BJ (cell line): ENCODE results near the gene MTCL3.

Experiments used
- CTCF ChIA-PET: fragments of 350-600 bp; formaldehyde crosslinking; extraction: SDS; loops from one replicate; lab custom pipeline; 2021; ENCODE audit warnings: antibody characterized with exemption, inconsistent platforms; lab: Yijun Ruan, JAX
- POLR2A ChIA-PET: fragments of 300-600 bp; sonication (Branson Sonifier 250); formaldehyde crosslinking; extraction: SDS; loops from one replicate; lab custom pipeline; 2021; ENCODE audit warnings: antibody characterized with exemption; lab: Charles Lee
- DNase-seq: peaks from one replicate; pipeline ENCODE4 v3.0.0-alpha.2; 2011; ENCODE audit warnings: low read depth
- H3K27me3 ChIP-seq: 2 replicates; pipeline ENCODE4 v1.6.0; 2011; ENCODE audit warnings: low read length; ENCODE audit not compliant: control insufficient read depth, insufficient read depth
- H3K36me3 ChIP-seq: 2 replicates; pipeline ENCODE4 v1.5.1; 2011; ENCODE audit warnings: low read length; ENCODE audit not compliant: control insufficient read depth, insufficient read depth
- H3K4me3 ChIP-seq: 2 replicates; pipeline ENCODE4 v1.5.1; 2011; ENCODE audit warnings: low read depth, mild to moderate bottlenecking, control low read depth, low read length
- CTCF ChIP-seq: IDR thresholded peaks from 2 replicates; pipeline ENCODE4 v1.5.1; 2011; ENCODE audit warnings: low read depth, mild to moderate bottlenecking, control low read depth, inconsistent platforms, low read length, moderate library complexity; ENCODE audit not compliant: insufficient read depth

MTCL3 gene

GRCh38 chr6:127515794-127516661 is 3.1 kb downstream of the MTCL3 start:
- peak overlapping the region; percentile 72 for H3K4me3 ChIP-seq
- CTCF ChIA-PET = interaction anchor here (0.8 to 3.1 kb wide), 23 partner anchors 10 to 220 kb away, joined by 3 to 21 read pairs (median 5); no protein-coding TSS in a partner anchor
- H3K36me3 ChIP-seq = no peaks in the 10 kb centered on the region
- 0 out of 2 replicates have a peak, but pooled peaks cover 3% of the 10 kb centered on the region for H3K27me3 ChIP-seq
- no peak for TF ChIP-seq CTCF
- DNase-seq = peak; percentile 15
- POLR2A ChIA-PET = no interaction called here

- POLR2A ChIA-PET = interaction anchor here (0.6 kb wide), 1 partner anchor 83 kb away, joined by 3 read pairs; no protein-coding TSS in a partner anchor
Observed at GRCh38 chr6:127515234-127515793, 3.8 kb downstream of the MTCL3 start.

DNA sequence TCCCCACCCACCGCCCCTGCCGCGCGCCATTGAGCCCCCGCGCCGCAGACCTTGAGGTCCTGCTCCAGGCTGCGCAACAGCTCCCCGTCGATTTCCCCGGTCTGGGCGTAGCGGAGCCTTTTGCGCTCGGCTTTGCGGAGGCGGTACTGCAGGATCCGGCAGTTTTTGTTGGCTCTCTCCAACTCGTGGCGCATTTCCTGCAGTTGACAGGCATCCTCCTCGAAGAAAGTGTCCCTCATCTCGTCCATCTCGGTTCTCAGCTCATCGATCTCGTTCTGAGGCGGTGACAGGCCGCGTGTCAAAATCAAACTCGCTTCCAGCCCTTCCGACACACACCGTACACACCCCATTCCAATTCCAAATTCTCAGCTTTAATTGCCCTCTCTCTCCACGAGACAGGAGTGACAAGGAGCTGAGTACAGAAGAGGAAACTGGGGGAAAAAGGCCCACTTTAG is 4.3 kb downstream of the MTCL3 start:
- DNase-seq = no peak
- Histone ChIP-seq H3K27me3 (0 out of 2 replicates have a peak, but pooled peaks cover 3% of the 10 kb centered on the region), H3K36me3 (no peaks in the 10 kb centered on the region), H3K4me3 (peak overlapping the region; percentile 72)
- no peak for TF ChIP-seq CTCF
- CTCF ChIA-PET = interaction anchor here (0.8 to 3.1 kb wide), 5 partner anchors 9 to 211 kb away, joined by 3 to 21 read pairs (median 13); no protein-coding TSS in a partner anchor
- POLR2A ChIA-PET = interaction anchor here (0.6 kb wide), 1 partner anchor 83 kb away, joined by 3 read pairs; no protein-coding TSS in a partner anchor

More at GRCh38 chr6:127515234-127515793, 3.8 kb downstream of the MTCL3 start:
- no peak; the same call in 1 of the 2 replicates for TF ChIP-seq CTCF
- DNase-seq = no peak
- CTCF ChIA-PET = interaction anchor here (0.8 to 3.1 kb wide), 13 partner anchors 9 to 220 kb away, joined by 3 to 21 read pairs (median 6); no protein-coding TSS in a partner anchor
- Histone ChIP-seq H3K4me3 (peak overlapping the region; percentile 72), H3K27me3 (0 out of 2 replicates have a peak, but pooled peaks cover 3% of the 10 kb centered on the region), H3K36me3 (no peaks in the 10 kb centered on the region)

- CTCF ChIA-PET = interaction anchor here (2.2 to 3.1 kb wide), 3 partner anchors 8 to 48 kb away, joined by 7 to 21 read pairs (median 14); no protein-coding TSS in a partner anchor
- TF ChIP-seq CTCF = no peak
- DNase-seq = no peak
Observed at GRCh38 chr6:127514179-127514772, 4.9 kb downstream of the MTCL3 start.

More at GRCh38 chr6:127514179-127514772, 4.9 kb downstream of the MTCL3 start:
- Histone ChIP-seq H3K4me3 (peak overlapping the region; percentile 72; the same call in 1 of the 2 replicates), H3K27me3 (0 out of 2 replicates have a peak, but pooled peaks cover 3% of the 10 kb centered on the region), H3K36me3 (no peaks in the 10 kb centered on the region)
- POLR2A ChIA-PET = no interaction called here
